HG03442 (cell line): ENCODE measurements around the gene RAPGEF1.

Experiments
- ATAC-seq: cut with Tn5 transposase; IDR thresholded peaks from one replicate; pipeline ENCODE4 v1.9.1; 2021; ENCODE audit warnings: mild to moderate bottlenecking, moderate library complexity; ENCODE audit not compliant: unreplicated experiment

The RAPGEF1 gene

GRCh38 chr9:131708226-131709002 is 31.5 kb downstream of the RAPGEF1 start:
- no peak for ATAC-seq

DNA sequence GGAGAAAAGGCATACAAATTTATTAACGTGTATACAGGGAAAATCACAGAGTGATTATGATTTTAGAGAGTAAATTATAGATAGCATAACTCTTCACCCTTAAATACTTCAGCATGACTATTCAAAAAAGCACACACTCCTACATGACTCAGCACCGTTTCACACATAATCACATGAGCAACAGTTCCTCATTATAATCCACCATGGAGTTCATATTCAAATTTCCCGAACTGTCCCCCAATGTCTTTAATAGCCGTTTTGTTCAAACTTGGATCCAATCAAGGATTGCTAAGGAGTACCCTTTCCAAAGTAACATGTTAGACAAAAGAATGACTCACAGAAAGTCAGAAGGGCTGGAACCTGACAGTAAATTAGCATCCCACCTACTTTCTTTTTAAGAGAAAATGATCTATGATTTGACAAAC is 32.1 kb downstream of the RAPGEF1 start:
- no peak for ATAC-seq

- no peak for ATAC-seq
Measured at GRCh38 chr9:131707050-131707449, 32.8 kb downstream of the RAPGEF1 start.

DNA sequence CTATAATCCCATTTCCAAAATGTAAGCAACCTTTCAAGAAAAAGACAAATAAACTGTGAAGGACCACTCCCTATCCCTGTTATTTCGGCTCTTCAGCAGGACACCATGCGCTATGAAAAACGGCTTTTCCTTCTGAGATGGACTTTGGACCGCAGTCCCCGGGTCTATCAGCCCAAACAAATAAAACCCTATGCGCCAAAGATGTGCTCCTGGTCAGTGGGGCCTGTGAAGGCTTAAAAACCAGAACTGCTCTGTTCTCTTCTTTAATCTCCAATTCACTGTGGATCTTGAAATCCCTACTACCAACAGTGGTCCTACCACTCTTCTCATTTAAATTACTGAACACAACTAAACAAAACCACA is 33.3 kb downstream of the RAPGEF1 start:
- no peak for ATAC-seq

- no peak for ATAC-seq
Measured at GRCh38 chr9:131704988-131705387, 34.9 kb downstream of the RAPGEF1 start.

DNA sequence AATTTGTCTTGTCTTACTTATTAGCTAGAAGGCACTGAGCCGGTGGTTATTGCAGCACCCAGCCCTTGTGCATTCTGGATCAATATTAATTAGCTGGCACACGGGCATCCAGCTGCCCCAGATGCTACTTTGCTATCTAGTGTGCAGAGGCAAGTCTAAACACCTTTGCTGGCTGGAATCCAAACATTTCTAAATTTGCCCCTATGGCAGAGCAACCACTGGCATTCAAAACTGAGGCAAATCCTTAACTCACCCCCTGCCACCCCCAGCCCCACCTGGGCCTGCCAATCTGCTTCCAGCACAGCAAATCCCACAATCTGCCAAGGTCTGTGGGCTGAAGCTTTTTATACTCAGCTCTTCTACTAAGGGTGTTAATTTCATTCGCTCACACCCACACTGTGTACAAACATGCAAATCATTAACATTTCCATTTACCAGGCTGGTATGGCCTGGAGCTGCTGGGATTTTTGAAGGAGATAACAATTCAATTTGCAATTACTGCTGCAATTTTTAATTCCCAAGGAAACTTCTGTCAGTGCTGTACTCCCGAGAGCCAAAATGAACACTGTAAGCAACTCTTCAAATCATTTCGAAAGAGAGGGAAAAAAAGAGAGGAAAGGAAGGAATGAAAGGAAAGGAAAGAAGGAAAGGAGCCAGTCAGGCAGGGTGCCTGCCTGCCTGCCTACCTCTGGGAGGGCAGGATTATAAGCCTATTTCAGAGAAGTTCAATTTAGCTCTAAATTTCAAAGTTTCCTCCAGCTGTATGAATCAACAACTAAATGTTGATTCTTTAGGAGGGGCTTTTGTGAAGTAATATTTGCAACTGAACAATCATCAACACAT is 35.5 kb downstream of the RAPGEF1 start:
- ATAC-seq = no peak

GRCh38 chr9:131703697-131704096 is 36.2 kb downstream of the RAPGEF1 start:
- ATAC-seq = no peak

DNA sequence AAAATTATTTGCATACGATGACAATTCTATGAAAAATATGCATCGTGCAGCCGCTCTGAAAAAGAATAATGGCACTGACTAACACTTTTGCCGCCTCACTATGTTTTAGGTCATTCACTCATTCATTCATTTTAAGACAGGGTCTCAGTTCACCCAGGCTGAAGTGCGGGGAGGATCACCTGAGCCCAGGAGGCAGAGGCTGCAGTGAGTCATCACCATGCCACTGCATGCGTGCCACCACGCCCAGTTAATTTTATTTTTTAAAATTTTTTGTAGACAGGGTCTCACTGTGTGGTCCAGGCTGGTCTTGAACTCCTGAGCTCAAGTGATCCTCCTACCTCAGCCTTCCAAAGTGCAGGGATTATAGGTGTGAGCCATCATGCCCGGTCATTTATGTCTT is 37.0 kb downstream of the RAPGEF1 start:
- ATAC-seq = no peak

- no peak for ATAC-seq
Measured at GRCh38 chr9:131701789-131702337, 38.0 kb downstream of the RAPGEF1 start.

GRCh38 chr9:131701436-131701781 is 38.5 kb downstream of the RAPGEF1 start:
- no peak for ATAC-seq

- no peak for ATAC-seq
Measured at GRCh38 chr9:131700765-131701435, 39.0 kb downstream of the RAPGEF1 start.

DNA sequence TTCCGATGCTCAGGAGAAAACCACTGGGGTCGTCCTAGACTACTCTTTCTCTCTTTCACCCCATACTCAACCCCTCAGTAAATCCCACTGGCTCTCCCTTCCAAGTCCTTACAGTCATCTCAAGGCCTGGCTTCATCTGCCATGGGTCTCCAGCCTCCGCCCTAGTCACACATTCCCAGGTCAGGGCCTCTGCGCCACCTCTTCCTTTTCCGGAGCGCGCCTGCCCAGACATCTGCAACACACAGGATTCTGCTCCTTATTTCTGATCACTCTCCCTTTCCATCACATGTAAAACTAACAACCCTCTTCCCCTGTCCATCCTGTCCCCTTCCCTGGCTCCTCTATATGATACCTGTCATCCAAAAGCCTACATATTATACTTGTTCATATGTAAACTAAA is 39.8 kb downstream of the RAPGEF1 start:
- ATAC-seq = no peak

DNA sequence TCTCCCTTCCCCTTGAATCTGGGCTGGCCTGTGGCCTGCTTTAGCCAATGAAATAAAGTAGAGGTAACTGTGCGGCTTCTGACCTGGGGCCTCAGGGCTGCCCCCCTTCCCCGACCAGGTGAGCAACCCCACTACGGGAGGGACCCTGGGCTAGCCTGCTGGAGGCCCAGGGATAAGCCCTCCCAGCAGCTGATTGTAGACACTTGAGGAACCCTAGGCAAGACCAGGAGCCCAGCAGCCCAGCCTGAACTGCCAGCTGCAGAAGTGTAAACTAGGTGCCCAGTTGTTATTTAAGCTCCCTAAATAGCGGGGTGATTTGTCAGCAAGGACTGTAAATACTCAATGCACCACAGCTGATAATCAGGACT is 41.3 kb downstream of the RAPGEF1 start:
- ATAC-seq = no peak

DNA sequence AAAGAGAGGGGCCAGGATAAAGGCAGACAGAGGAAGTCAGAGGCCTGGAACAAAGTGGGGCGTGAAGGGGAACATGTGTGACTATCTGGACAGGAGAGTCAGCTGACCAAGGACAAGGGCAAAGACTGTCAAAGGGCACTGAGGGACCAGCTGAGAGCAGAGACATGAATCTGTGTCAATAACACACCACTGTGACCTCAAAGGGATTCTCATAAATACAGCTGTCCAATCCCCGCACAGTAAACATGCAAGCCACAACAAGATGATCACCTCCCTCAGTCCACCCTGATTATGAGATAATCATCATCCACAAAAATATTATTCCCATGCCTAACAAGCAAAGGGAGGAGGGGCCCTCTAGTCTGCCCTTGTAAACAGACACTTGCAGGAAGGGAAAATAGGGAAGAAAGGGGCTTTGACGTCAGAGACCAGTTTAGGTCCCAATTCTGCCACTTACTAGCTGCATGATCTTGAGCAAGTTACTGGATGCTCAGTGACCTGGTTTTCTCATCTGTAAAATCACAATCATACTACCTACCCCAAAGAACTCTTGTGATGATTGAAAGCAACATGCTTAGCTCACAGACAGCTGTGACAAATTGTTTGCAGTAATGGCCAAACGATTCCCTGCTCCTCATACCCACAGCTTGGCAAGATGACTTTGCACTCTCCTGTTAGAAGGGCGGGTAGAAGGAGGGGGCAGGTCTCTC is 41.8 kb downstream of the RAPGEF1 start:
- no peak for ATAC-seq

DNA sequence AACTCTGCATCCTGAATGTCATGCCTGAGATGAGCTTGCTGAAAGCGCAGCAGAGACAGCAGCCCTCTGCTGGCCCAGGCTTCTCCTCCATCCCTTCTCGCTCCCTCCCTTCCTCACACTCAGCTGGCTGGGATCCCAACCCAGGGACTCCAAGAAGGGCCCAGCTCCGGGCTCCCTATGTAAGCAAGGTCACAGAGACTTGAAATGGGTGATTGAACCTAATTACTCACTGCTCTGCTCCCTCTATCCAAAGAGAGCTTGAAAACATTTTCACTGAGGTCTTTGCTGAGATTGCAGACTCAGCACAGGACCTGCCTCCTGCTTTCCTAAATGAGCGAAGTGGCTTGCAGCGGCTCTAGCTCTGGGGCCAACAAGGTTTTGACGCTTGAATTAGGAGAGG is 42.8 kb downstream of the RAPGEF1 start:
- ATAC-seq = no peak

GRCh38 chr9:131695836-131696460 is 43.9 kb downstream of the RAPGEF1 start:
- no peak for ATAC-seq

DNA sequence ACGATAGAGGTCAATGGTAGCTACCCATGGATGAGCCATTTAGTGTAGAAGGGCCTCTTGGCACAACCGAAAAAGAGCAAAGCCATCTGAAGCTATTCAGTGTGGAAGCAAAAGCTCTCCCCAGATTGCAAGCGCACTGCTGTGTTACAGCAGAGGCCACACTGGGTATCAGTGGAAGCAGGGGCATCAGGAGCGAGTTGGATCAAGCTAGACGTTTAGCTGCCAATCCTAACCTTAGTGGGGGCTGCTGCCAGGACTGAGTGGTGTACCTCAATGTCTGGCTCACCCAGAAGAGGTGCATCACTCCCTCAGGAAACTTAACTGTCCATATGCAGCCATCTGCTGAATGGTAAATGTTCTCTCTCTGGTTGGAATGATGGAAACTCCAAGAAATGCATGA is 44.5 kb downstream of the RAPGEF1 start:
- ATAC-seq = no peak

GRCh38 chr9:131693651-131694597 is 46.0 kb downstream of the RAPGEF1 start:
- ATAC-seq = no peak
